Embryonic facial prominence (tissue), 1 donor: ENCODE measurements around the gene KIF2C.
"Not testable (repeated sequence)": the region's sequence is repeated elsewhere in the genome, so short reads cannot be mapped to it uniquely, and the experiment has no call there.

ENCODE experiments used
- DNase-seq: peaks from one replicate; pipeline ENCODE4 v3.0.0-alpha.2; 2016; ENCODE audit errors: extremely low spot score

Gene KIF2C

DNA sequence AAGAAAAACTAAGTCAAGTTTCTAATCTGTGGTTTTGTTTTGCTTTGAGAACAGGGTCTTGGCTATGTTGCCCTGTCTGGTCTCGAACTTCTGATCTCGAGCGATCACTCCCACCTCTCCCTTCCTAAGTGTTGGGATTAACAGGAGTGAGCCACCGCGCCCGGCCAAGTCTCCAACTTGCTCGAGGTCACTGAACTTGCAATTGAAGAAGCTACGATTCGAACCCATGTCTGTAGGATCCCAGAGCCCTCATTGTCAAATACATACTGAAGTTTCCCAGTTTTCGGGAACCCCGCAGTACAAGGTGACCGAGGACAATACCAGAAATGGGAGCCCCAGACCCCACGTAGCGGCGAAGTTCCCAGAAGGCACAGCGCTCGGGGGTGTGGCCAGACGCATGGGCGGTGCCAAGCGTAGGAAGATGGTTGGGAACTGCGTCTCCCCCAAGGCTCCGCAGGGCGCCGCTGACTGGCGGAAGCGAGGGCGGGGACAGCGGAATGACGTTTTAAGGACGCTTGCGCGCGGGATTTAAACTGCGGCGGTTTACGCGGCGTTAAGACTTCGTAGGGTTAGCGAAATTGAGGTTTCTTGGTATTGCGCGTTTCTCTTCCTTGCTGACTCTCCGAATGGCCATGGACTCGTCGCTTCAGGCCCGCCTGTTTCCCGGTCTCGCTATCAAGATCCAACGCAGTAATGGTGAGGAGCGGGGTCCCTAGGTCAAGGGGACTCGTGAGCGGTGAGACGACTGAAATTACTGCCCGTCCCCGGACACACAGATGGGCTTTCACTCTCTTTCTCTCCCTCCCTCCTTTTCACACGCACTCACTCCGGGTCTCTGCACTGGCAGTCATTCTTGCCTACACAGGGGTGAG, at the start of gene KIF2C:
KIF2C (plus strand) TSS at position 531 of the 872 bp plus-strand sequence; CDS start at position 627, 96 bp downstream.
- DNase-seq, result peak; percentile 96

DNA sequence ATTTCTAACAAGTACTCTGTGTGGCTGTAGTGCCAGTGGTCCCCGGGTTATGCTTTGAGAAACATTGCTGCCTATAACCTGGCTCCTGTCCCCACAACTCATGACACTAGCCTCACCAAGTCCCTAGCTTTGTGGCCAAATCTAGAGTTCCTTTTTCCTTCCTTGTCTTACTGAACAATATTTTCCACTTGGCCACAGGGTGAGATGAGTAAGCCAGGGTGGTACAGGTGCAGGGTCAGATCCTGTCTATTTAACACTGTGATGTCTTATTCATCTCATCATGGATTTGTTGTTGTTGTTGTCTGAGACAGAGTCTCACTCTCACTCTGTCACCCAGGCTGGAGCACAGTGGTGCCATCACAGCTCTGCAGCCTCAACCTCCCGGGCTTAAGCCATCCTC, 46.5 kb upstream of the KIF2C start:
- no peak for DNase-seq

- DNase-seq, result no peak
Measured at GRCh38 chr1:44693900-44694299, 45.7 kb upstream of the KIF2C start.

DNA sequence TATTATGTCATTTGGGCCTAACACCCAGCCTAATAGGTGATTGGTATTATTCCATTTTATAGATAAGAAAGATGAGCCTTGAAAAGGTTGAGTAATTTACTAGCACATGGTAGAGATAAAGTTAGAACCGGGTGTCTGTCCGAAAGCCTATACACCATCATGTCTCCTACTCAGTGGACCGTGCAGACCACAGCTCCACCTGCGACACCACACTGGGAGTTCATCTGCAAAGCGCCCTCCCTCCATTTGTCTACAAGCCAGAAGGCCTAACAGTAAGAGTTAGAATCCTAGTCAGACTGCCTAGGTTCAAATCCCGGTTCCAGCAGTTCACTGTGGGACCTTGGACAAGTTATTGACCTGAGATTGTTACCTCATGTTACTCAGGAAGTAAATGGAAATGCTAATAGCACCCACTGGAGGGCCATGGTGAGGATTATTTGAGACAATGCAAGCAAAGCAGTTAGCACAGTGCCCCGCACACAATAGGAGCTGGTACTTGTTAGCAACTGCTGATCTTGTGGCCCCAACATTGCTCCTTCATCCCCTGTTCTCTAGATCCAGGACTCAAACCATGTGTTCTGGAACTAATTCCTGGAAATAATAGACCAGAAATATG, 44.7 kb upstream of the KIF2C start:
- no peak for DNase-seq

GRCh38 chr1:44695671-44696070, 44.0 kb upstream of the KIF2C start:
- DNase-seq, result no peak

DNA sequence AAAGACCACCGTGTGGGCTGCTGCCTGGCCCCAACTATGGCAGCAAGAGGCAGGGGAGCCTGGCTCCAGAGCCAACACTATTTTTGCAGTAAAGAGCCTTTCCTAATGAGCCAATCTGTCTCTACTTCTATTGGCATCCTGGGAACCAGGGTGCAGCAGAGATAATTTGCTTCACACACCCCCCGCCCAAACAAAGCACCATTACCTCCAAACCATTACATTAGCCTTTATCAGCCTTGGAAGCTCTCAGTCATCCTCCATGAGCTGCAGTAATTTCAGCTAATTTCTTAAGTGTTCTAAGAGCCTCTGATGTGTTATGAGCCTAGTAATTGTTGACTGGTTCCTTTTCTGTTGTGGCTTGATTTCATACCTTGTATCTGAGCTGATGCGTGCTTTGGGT, 43.5 kb upstream of the KIF2C start:
- DNase-seq, result no peak

GRCh38 chr1:44696789-44697345, 42.8 kb upstream of the KIF2C start:
- no peak for DNase-seq

DNA sequence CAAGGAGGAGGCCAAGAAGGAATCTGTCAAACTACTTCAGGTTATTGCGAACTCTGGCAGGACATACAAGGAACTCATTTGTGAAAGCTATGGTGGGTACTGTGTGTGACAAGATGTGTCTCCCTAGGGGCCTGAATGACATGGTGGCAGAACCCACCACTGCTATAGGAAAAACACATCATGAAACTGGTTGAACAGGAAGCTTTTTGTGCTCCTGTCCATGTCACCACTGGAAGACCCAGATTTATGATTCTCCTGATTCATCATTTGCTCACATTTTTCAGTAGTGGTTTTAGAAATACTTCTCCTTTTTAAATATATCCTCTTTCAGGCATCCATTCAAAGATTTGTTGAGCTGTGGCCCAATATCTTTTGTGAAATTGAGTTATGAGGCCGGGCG, 41.5 kb upstream of the KIF2C start:
- DNase-seq, result no peak

DNA sequence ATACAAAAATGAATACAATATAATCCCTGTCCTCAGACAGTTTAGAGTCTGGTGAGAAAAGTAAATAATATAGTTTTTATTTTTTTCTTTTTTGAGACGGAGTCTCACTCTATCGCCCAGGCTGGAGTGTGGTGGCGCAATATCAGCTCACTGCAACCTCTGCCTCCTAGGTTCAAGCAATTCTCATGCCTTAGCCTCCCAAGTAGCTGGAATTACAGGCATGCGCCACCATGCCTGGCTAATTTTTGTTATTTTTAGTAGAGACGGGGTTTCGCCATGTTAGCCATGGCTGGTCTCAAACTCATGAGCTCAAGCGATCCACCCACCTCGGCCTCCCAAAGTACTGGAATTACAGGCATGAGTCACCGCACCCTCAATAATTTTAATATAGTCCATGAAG, 40.3 kb upstream of the KIF2C start:
- DNase-seq, result not testable (repeated sequence)

GRCh38 chr1:44700573-44700972, 39.1 kb upstream of the KIF2C start:
- no peak for DNase-seq

DNA sequence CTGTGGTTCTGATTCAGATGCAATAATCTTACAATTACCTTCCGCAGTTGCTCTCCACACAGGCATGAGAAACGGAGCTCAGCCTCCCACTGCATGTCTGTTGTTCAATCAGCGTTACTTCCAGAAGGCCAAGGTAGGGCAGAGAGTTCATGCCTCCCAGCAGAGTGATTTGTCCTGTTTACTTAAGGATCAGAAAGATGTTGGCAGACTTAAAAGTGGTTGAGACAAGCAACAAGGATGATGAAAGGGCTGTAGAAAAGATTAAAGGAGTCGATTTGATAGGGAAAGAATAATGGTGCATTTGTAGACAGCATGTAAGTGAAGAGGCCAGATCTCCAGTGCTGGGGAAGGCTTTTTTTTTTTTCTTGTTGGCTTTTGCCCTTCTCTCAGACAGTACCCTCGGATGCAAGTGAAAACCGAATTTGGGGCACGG, 38.5 kb upstream of the KIF2C start:
- no peak for DNase-seq

- DNase-seq, result no peak
Measured at GRCh38 chr1:44705470-44705869, 34.2 kb upstream of the KIF2C start.

GRCh38 chr1:44705938-44706337, 33.7 kb upstream of the KIF2C start:
- no peak for DNase-seq

GRCh38 chr1:44707112-44707881, 32.3 kb upstream of the KIF2C start:
- no peak for DNase-seq

DNA sequence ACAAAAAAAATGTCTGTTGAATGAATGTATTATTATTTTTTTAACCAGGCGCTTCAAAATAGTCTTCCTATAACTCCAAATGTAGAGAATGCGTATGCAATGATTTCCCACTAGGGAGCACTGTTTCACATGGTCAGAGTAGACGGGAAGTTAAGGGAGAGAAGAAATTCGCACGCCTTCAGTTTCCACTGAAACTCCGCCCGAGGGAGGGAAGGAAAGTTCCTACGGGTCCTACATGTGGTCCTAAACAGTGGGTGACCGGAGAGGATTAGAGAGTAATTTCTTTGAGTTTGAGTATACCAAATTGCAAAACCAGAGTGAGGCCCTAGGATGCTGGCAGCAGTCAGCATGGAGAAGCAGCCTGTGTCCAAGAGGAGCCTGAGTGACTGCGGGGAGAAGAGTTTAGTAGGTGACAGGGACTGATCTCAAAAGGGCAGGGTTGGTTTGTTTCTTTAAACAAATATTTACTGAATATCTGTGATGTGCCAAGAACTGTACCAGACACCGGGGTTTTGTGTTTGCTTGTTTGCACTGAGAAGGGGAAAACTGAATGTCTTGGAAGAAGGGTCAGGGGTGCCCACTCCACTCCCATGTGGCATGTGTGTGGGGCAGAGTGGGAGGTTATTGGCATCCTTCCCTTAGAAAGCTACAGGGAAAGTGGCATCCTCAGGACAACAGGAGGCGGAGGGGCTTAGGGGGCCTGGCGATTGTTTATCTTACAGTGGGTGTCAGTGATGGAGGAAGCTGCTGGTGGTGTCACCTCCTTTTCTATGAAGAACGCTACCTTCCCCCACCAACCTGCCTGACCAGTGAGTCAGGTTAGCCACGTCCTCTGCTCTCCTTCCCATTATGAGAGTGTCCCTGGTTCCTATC, 31.4 kb upstream of the KIF2C start:
- no peak for DNase-seq

GRCh38 chr1:44713321-44713781, 26.3 kb upstream of the KIF2C start:
- no peak for DNase-seq

- DNase-seq, result no peak
Measured at GRCh38 chr1:44714532-44714931, 25.1 kb upstream of the KIF2C start.

DNA sequence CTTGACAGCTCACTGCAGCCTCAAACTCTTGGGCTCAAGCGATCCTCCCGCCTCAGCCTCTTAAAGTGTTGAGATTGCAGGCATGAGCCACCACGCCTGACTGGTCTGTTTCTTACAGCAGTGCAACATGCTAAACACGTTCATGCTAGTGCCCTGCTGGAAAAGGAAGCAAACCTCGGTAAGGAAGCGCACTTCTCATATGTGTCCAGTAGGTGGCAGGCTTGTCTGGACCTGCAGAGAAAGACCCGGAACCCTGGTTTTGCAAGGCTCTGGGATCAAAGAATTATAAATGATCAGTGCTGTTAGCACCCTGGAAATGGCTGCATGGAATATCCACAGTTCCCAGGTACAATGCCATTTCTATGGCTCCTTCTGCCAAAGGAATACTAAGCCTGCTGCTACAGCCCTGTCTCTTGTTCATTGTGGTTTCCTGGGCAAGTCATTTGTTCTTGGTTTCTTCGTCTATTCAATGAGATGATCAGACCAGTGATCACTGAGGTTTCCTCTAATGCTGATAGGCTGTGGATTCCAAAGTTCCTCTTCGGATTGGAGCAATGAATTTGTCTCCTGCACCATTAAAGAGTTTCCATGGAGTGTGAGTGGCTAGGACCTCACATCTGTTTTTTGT, 24.6 kb upstream of the KIF2C start:
- peak; percentile 28 for DNase-seq

DNA sequence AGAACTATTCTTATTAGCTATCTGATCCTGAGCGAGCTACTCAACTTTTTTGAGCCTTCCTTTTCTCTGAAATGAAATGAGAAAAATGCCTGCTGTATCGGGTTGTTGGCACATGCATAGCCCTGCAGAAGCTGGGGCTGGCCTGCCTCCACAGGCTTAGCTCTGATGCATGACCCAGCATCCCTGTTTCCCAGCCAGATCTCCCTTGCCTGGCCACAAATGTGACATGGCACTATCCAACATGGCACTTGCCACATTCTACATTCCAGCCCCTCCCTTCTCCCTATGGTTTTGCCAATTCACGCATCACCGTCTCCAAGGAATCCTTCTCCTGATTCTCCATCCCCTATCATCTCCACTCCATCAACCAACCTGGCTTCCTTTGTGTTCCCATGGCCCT, 22.5 kb upstream of the KIF2C start:
- no peak for DNase-seq

- DNase-seq, result no peak
Measured at GRCh38 chr1:44717653-44718052, 22.0 kb upstream of the KIF2C start.

DNA sequence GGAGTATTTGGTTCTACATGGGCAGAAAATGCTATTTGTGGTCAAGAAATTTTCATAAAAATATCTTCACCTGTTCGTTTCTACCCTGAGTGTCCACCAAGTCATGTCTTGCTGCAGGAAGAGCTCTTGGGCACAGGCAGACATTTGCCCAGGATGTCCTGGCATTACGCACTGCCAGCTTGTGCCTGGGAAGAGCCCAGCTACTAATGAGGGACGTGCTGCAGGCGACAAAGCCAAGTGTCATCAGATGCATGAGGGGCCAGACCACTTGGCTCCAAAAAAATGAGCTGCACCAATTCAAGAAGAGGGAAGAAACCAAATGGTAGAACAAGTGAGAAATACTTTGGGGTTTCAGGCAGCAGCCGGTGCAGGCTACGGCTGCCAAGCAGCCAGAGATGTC, 21.5 kb upstream of the KIF2C start:
- no peak for DNase-seq
